GM21367 (cell line): ENCODE measurements around the gene ANO4.

ENCODE experiments used
- ATAC-seq: cut with Tn5 transposase; IDR thresholded peaks from one replicate; pipeline ENCODE4 v1.9.1; 2021; ENCODE audit not compliant: unreplicated experiment

ANO4 gene

GRCh38 chr12:100942984-100943749 lies 148.6 kb downstream of the ANO4 start:
- ATAC-seq: no peak

DNA sequence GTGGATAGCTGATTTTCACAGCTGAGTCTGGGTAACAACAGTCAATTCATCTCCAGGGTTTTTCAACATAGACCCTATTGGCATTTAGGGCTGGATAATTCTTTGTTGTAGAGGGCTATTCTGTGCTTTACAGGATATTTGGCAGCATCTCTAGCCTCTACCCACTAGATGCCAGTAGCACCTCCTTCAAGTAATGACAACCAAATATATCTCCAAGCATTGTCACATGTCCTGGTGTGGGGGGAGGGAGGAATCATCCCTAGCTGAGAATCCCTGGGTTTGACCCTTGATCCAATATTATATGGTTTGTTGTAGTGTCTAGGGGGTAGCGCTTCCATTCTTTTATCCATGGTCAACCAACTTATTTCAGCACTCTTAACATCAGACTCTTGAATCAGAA lies 157.2 kb downstream of the ANO4 start:
- no peak for ATAC-seq

DNA sequence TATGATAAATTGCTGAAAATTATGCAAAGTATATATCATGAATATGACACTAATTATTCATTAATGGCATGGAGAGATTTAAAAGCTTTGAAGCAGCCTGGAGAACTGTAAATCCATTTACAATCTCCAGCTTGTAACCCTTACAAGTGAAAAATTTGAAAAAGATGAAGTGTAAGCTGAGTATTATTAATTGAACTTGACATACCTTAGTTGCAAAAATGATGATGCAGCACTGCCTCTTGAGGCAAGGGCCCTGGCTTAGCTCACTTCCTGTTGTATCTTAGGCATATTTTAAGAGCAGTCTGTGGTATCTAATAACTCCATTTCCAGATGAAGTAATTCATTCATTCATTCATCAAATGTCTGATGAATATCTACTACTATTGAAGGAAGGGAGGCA lies 158.6 kb downstream of the ANO4 start:
- ATAC-seq: no peak

DNA sequence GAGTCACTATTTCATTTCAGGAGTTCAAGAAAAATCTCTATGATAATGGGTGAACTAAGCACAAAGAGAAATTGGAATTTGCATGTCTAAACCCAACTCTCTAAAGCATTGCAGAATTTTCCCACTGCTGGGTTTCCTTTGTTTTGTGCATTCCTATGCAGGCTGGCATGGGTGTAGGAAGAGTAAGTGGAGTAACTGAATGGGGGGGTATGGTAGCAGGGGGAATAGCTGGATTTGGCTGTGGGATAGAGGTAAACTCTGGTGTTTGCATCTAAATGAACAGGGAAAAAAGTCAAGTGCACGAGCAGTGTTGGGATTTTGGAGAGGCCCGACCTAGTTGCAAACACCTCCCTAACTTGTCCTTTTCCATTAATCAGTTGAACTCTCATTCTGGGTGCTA lies 159.1 kb downstream of the ANO4 start:
- no peak for ATAC-seq

DNA sequence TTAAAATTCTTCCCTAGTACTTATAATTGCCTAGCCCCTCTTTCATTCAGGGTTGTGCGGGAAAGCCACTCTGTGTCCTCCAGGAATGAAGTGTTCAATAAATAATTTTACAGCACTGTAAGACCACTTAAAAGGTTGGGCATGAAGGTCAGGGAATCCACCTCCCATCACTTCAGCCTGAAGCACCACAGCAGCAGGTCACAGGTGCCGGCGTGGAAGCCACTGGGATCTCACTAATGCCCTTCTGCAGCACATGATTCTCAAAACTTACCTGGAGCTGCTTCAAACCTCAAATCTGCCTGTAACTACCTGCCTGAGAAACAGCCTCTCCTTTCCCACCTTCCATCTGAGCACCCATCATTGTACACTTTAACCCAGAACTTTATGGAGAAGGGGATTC lies 159.5 kb downstream of the ANO4 start:
- no peak for ATAC-seq

DNA sequence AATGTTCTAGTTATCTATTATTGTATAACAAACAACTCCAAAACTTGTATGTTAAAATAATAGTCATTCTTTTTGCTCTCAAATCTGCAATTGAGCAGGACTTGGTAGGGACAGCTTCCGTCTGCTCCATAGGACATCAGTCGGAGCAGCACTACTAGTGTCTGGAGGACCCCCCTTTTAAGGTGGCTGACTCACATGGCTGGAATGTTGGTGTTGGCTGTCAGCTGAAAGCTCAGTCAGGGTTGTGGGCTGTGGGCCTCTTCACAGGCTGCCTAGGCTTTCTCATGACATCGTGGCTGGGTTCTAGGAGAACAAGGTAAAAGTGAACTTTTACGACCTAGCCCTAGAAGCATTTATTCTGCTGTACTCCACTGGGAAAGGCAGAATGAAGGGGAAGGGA lies 160.6 kb downstream of the ANO4 start:
- no peak for ATAC-seq

DNA sequence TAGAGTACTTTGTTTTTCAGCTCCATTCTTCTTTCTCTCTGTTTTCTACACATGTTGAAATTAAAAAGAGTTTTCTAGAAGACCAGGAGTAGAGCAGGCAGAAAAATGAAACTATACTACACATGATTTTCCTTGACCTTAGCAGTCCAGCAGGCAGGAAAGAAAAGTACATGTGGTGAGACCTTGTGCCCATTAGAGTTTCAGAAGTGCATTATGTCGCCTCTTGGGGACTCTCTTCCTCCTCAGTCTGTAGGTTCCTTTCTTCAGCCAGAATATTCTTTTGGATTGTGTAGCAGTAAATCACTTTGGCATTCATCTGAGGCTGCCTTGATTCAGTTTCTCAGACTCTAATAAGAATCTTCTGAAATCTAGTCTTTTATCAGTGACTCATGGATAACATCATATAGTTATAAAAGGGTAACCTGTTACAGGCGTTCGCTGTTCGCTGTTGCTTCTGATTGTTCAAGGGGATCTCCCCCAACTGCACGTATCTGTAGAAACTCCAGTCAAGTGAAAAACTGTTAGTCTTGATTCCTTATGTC lies 161.8 kb downstream of the ANO4 start:
- ATAC-seq: no peak

DNA sequence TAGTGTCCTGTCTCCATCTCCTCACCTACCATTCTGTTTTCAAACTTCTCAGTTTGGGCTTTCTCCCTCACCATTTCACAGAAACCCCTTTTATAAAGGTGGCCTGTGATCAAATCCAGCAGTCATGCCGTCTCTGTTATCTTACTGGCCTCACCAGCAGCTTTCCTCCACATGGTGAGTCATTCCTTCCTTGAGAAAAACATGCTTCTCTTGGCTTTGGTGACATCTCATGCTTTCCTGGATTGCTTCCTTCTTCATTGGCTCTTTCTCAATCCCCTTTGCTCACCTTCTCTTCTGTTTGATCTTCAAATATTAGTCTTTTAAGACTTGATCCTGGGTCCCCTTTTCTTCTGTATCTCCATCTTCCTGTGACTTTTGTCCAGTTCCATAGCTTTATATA lies 164.9 kb downstream of the ANO4 start:
- ATAC-seq: no peak

GRCh38 chr12:100962086-100962712 lies 167.6 kb downstream of the ANO4 start:
- no peak for ATAC-seq

- ATAC-seq: no peak
These were observed 168.8 kb downstream of the ANO4 start for GRCh38 chr12:100963381-100963780.

GRCh38 chr12:100964028-100964427 lies 169.5 kb downstream of the ANO4 start:
- no peak for ATAC-seq

DNA sequence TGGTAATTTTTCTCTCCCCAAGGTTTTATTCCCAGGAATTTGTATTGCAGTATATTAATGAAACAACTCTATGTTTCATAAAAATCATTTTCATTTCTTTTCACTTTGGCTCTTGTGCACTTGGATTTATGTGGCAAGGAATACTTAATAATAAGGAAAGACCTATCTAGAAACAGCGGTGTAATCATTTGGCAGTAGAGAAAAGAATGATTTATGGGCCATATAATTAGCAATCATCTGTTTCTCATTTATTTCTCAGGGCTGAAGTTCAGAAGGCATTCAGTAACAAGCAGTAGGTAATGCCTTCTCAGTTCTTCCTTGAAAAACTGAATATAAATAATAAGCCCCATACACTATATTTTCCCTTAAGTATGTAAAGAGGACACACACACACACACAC lies 172.6 kb downstream of the ANO4 start:
- ATAC-seq: no peak

DNA sequence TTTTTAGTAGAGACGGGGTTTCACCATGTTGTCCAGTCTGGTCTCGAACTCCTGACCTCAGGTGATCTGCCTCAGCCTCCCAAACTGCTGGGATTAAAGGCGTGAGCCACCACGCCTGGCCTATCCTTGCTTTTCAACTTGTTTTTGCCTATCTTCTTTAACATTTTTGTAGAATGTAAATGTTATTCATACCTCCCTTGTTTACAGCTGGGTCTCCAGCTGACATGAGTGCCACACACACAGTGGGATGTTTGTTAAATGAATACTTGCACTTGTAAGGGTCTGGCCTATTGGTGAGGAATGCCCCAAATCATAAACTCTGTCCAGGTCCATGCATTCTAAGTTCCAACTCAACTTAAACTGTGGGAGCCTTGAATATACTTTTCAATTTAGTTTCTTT lies 176.3 kb downstream of the ANO4 start:
- no peak for ATAC-seq

DNA sequence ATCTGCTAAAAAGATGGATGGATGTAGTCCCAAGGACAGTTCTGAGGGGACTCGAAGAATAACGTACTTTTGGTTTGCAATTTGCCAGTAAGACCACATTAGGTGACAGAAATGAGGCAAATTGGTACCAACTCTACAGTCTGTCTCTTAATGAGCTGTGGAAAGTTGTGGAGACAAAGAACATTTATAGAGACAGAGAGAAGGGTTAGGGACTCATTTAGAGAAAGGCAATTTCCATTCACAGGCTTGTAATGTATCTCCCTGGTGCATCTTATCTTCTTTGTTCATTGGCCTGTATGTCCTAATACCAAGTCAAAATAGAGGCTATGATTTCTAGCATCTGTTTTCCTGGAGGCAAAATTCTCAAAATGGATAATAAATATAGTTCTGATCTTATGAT lies 177.5 kb downstream of the ANO4 start:
- no peak for ATAC-seq

DNA sequence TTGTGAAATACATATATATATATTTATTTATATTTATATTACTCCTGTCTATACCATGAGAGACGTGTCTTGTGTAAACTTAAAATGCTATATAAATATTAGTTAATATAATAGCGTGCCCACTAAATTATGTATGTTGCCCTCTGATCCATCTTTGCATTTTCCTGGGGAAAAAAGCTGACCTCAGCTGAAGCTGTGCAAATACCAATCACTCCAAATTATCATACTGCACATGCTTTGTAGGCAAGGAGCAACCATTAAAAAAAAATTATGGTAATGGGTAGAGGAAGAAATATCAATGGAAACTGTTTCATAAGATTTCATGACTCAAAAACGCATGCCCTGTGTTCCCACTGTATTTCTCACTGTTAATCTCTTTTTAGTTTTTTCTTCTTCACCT lies 179.8 kb downstream of the ANO4 start:
- no peak for ATAC-seq

DNA sequence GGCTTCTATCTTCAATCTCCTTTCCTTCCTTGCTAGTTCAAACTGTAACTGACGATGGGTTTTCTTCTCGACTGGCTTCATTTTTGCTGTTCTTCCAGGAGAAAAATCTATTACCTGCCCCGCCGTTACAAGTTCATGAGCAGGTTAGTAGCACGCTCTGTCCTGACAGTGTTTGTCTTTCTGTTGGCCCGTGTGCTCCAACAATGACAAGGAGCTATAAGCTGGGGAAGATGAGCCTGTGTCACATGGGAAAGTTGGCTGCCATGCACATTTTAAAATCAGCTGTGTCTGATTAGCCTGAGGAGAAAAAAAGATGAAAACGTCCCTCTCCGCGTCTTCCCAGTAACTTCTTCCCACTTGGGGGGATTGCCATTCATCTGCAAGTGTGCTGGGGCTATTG lies 180.2 kb downstream of the ANO4 start:
- ATAC-seq: no peak

- ATAC-seq: no peak
These were observed 182.2 kb downstream of the ANO4 start for GRCh38 chr12:100976735-100977134.

GRCh38 chr12:100980856-100981255 lies 186.3 kb downstream of the ANO4 start:
- ATAC-seq: no peak

GRCh38 chr12:100982511-100983183 lies 188.1 kb downstream of the ANO4 start:
- ATAC-seq: no peak

GRCh38 chr12:100984796-100985195 lies 190.2 kb downstream of the ANO4 start:
- no peak for ATAC-seq

DNA sequence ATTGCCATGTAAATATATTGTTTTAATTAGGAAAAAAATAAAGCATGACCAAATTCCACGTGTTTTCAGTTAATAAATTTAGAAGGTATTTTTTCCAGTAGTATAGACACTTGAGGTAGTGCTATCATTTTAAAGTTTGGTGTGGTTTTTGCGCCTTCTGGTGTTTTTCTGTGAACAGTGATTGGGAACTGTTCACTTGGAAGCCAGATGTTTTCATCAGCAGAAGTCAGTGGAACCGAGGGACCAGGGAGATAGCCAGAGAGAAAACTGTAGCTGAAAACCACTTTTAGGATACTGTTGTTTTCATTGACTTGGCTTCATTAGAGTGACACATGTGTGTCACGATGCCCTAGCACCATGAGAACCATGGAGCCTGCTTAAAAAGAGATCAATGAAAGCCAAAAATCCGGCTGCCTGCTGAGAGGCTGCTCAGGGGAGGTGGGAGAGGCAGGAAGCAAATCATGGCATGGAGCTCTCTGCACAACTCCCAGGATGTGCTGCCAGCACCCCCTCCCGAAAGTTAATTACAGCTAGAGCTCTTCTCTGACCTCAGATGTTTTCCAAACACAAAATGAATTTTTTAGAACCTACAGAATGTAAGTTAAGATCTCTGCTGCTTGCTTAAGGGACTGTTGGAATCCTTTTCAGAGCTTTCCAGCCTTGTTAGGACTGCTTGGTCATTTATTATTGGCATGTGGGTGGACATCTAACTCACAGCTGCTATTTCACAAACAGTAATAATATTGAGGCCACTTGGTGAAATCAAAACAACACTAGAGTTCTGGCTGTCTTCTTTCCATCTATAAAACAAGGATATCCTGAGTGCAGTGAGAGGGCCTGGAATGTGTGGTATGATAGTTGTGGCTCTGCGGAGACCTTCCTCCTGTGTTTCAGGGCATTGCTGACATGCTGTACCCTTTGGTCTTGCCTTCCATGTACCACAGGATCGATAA lies 192.3 kb downstream of the ANO4 start:
- ATAC-seq: no peak
